ENCODE results near the gene COG8. TPM values are rescaled to one million over a fixed set of nuclear protein-coding genes. Genes with fewer than 3 reads are reported as not detected.

COG8 gene
- polyA plus RNA-seq, 1 donor (not counting 4 experiments of a cell fraction or from before 2014, with no cell fraction given) = 16.0 TPM

GRCh38 chr16:69338557-69339288 lies 641 bp downstream of the COG8 start:
- Histone ChIP-seq H3K79me2 (ENCODE audit: control insufficient read depth, insufficient read depth, low read length) (peaks cover 51% of the 10 kb centered on the region), H3K27me3 (ENCODE audit: control insufficient read depth, extremely low read depth, insufficient read depth, low read length) (no peaks in the 10 kb centered on the region), H3K36me3 (ENCODE audit: control insufficient read depth in 2 of 2, extremely low read depth in 1 of 2, insufficient read depth in 2 of 2, low read length in 2 of 2) (peaks cover 19 to 32% of the 10 kb centered on the region in 2 experiments), H3K4me1 (ENCODE audit: control insufficient read depth, extremely low read depth, insufficient read depth, low read length) (peaks cover 21% of the 10 kb centered on the region), H3K4me3 (ENCODE audit: control insufficient read depth in 2 of 3, extremely low read depth in 1 of 3, insufficient read depth in 2 of 3, low read depth in 1 of 3, low read length in 3 of 3) (peak overlapping the region; percentile 62 to 99 (median 98)), H3K4me2 (ENCODE audit: control insufficient read depth, extremely low read depth, insufficient read depth, low read depth, low read length) (peak overlapping the region; percentile 64), H2AFZ (ENCODE audit: control insufficient read depth, low read length) (peak overlapping the region; percentile 84), H3K9ac (ENCODE audit: control insufficient read depth, extremely low read depth, insufficient read depth, low read length) (peak overlapping the region; percentile 95), H4K20me1 (ENCODE audit: control insufficient read depth, extremely low read depth, insufficient read depth, low read length) (no peaks in the 10 kb centered on the region), H3K9me3 (ENCODE audit: control insufficient read depth, low read depth, low read length) (no peaks in the 10 kb centered on the region), H3K27ac (ENCODE audit: control insufficient read depth, insufficient read depth, low read length) (peak overlapping the region; percentile 79), H3K9me1 (ENCODE audit: control insufficient read depth, extremely low read depth, insufficient read depth, low read length) (no peaks in the 10 kb centered on the region)
- FAIRE-seq (no peak), DNase-seq (ENCODE audit: low read depth, low spot score) (no peak)
- dilution Hi-C loops (cut with MboI; ENCODE audit: extremely low pct_ligation_motif_present, low sequenced_read_pairs) = no loop called here
- TF ChIP-seq EZH2 (IDR thresholded peaks at IDR 0.05; ENCODE audit: low read length) (no peak), CTCF (optimal IDR thresholded peaks at IDR 0.05 in 1 of 3, IDR thresholded peaks at IDR 0.05 in 1 of 3, conservative IDR thresholded peaks at IDR 0.05 in 1 of 3; ENCODE audit: extremely low read depth in 1 of 3, insufficient read depth in 2 of 3, low read length in 3 of 3) (no peak)

- Histone ChIP-seq H4K20me1 (ENCODE audit: control insufficient read depth, extremely low read depth, insufficient read depth, low read length) (no peaks in the 10 kb centered on the region), H3K36me3 (ENCODE audit: control insufficient read depth in 2 of 2, extremely low read depth in 1 of 2, insufficient read depth in 2 of 2, low read length in 2 of 2) (peaks cover 16 to 18% of the 10 kb centered on the region in 2 experiments), H3K27me3 (ENCODE audit: control insufficient read depth, extremely low read depth, insufficient read depth, low read length) (no peaks in the 10 kb centered on the region), H3K9me1 (ENCODE audit: control insufficient read depth, extremely low read depth, insufficient read depth, low read length) (no peaks in the 10 kb centered on the region), H3K27ac (ENCODE audit: control insufficient read depth, insufficient read depth, low read length) (no peak overlapping the region), H3K79me2 (ENCODE audit: control insufficient read depth, insufficient read depth, low read length) (peaks cover 29% of the 10 kb centered on the region), H2AFZ (ENCODE audit: control insufficient read depth, low read length) (no peak overlapping the region), H3K4me3 (ENCODE audit: control insufficient read depth in 2 of 3, extremely low read depth in 1 of 3, insufficient read depth in 2 of 3, low read depth in 1 of 3, low read length in 3 of 3) (no peak overlapping the region), H3K9me3 (ENCODE audit: control insufficient read depth, low read depth, low read length) (no peaks in the 10 kb centered on the region), H3K9ac (ENCODE audit: control insufficient read depth, extremely low read depth, insufficient read depth, low read length) (no peak overlapping the region), H3K4me1 (ENCODE audit: control insufficient read depth, extremely low read depth, insufficient read depth, low read length) (peaks cover 7% of the 10 kb centered on the region), H3K4me2 (ENCODE audit: control insufficient read depth, extremely low read depth, insufficient read depth, low read depth, low read length) (no peak overlapping the region)
- DNase-seq (ENCODE audit: low read depth, low spot score) (no peak), FAIRE-seq (no peak)
- TF ChIP-seq EZH2 (IDR thresholded peaks at IDR 0.05; ENCODE audit: low read length) = no peak
- TF ChIP-seq CTCF (optimal IDR thresholded peaks at IDR 0.05 in 1 of 3, IDR thresholded peaks at IDR 0.05 in 1 of 3, conservative IDR thresholded peaks at IDR 0.05 in 1 of 3; ENCODE audit: extremely low read depth in 1 of 3, insufficient read depth in 2 of 3, low read length in 3 of 3) = no peak
- dilution Hi-C loops (cut with MboI; ENCODE audit: extremely low pct_ligation_motif_present, low sequenced_read_pairs) = no loop called here
Observed at GRCh38 chr16:69334696-69335095, 4.7 kb downstream of the COG8 start.
